ENCODE results near the gene TMPRSS11A.

The TMPRSS11A gene

GRCh38 chr4:67883458-67883857 is 79.8 kb downstream of the TMPRSS11A start:
- no peak overlapping the region for H3K4me3 ChIP-seq (ENCODE audit: low read length)
- peaks cover 9% of the 10 kb centered on the region for H3K4me1 ChIP-seq (ENCODE audit: insufficient read depth, low read length)
- H3K9me3 ChIP-seq (ENCODE audit: low read length), result no peaks in the 10 kb centered on the region
- no peaks in the 10 kb centered on the region for H3K36me3 ChIP-seq (ENCODE audit: insufficient read depth, low read length)
- H2AFZ ChIP-seq (ENCODE audit: low read depth, low read length), result no peak overlapping the region
- no peaks in the 10 kb centered on the region for H3K27me3 ChIP-seq (ENCODE audit: insufficient read depth, low read length)

- no peak overlapping the region for H2AFZ ChIP-seq (ENCODE audit: low read depth, low read length)
- H3K27me3 ChIP-seq (ENCODE audit: insufficient read depth, low read length), result no peaks in the 10 kb centered on the region
- H3K4me3 ChIP-seq (ENCODE audit: low read length), result no peak overlapping the region
- H3K36me3 ChIP-seq (ENCODE audit: insufficient read depth, low read length), result no peaks in the 10 kb centered on the region
- peaks cover 5% of the 10 kb centered on the region for H3K4me1 ChIP-seq (ENCODE audit: insufficient read depth, low read length)
- H3K9me3 ChIP-seq (ENCODE audit: low read length), result no peaks in the 10 kb centered on the region
Measured at GRCh38 chr4:67880866-67881610, 82.3 kb downstream of the TMPRSS11A start.

- no peaks in the 10 kb centered on the region for H3K9me3 ChIP-seq (ENCODE audit: low read length)
- H3K36me3 ChIP-seq (ENCODE audit: insufficient read depth, low read length), result no peaks in the 10 kb centered on the region
- H3K27me3 ChIP-seq (ENCODE audit: insufficient read depth, low read length), result no peaks in the 10 kb centered on the region
- H3K4me1 ChIP-seq (ENCODE audit: insufficient read depth, low read length), result no peaks in the 10 kb centered on the region
- H2AFZ ChIP-seq (ENCODE audit: low read depth, low read length), result no peak overlapping the region
- no peak overlapping the region for H3K4me3 ChIP-seq (ENCODE audit: low read length)
Measured at GRCh38 chr4:67879486-67879885, 83.8 kb downstream of the TMPRSS11A start.

- Histone ChIP-seq H3K4me3 (ENCODE audit: low read length) (no peak overlapping the region), H2AFZ (ENCODE audit: low read depth, low read length) (no peak overlapping the region), H3K4me1 (ENCODE audit: insufficient read depth, low read length) (no peaks in the 10 kb centered on the region), H3K9me3 (ENCODE audit: low read length) (no peaks in the 10 kb centered on the region), H3K36me3 (ENCODE audit: insufficient read depth, low read length) (no peaks in the 10 kb centered on the region), H3K27me3 (ENCODE audit: insufficient read depth, low read length) (no peaks in the 10 kb centered on the region)
Measured at GRCh38 chr4:67877086-67877485, 86.2 kb downstream of the TMPRSS11A start.

GRCh38 chr4:67874986-67875385 is 88.3 kb downstream of the TMPRSS11A start:
- no peaks in the 10 kb centered on the region for H3K9me3 ChIP-seq (ENCODE audit: low read length)
- no peaks in the 10 kb centered on the region for H3K36me3 ChIP-seq (ENCODE audit: insufficient read depth, low read length)
- H3K4me3 ChIP-seq (ENCODE audit: low read length), result no peak overlapping the region
- H3K4me1 ChIP-seq (ENCODE audit: insufficient read depth, low read length), result no peaks in the 10 kb centered on the region
- no peaks in the 10 kb centered on the region for H3K27me3 ChIP-seq (ENCODE audit: insufficient read depth, low read length)
- H2AFZ ChIP-seq (ENCODE audit: low read depth, low read length), result no peak overlapping the region

- no peak overlapping the region for H2AFZ ChIP-seq (ENCODE audit: low read depth, low read length)
- H3K9me3 ChIP-seq (ENCODE audit: low read length), result no peaks in the 10 kb centered on the region
- no peaks in the 10 kb centered on the region for H3K4me1 ChIP-seq (ENCODE audit: insufficient read depth, low read length)
- no peak overlapping the region for H3K4me3 ChIP-seq (ENCODE audit: low read length)
- no peaks in the 10 kb centered on the region for H3K36me3 ChIP-seq (ENCODE audit: insufficient read depth, low read length)
- H3K27me3 ChIP-seq (ENCODE audit: insufficient read depth, low read length), result no peaks in the 10 kb centered on the region
Measured at GRCh38 chr4:67873116-67873515, 90.2 kb downstream of the TMPRSS11A start.

GRCh38 chr4:67871867-67872266 is 91.4 kb downstream of the TMPRSS11A start:
- H3K9me3 ChIP-seq (ENCODE audit: low read length), result no peaks in the 10 kb centered on the region
- no peaks in the 10 kb centered on the region for H3K4me1 ChIP-seq (ENCODE audit: insufficient read depth, low read length)
- no peaks in the 10 kb centered on the region for H3K27me3 ChIP-seq (ENCODE audit: insufficient read depth, low read length)

GRCh38 chr4:67869580-67870190 is 93.6 kb downstream of the TMPRSS11A start:
- Histone ChIP-seq H2AFZ (ENCODE audit: low read depth, low read length) (no peak overlapping the region), H3K4me3 (ENCODE audit: low read length) (no peak overlapping the region), H3K36me3 (ENCODE audit: insufficient read depth, low read length) (no peaks in the 10 kb centered on the region), H3K4me1 (ENCODE audit: insufficient read depth, low read length) (no peaks in the 10 kb centered on the region), H3K27me3 (ENCODE audit: insufficient read depth, low read length) (no peaks in the 10 kb centered on the region), H3K9me3 (ENCODE audit: low read length) (no peaks in the 10 kb centered on the region)

More at GRCh38 chr4:67871867-67872266, 91.4 kb downstream of the TMPRSS11A start:
- Histone ChIP-seq H3K4me3 (ENCODE audit: low read length) (no peak overlapping the region), H3K36me3 (ENCODE audit: insufficient read depth, low read length) (no peaks in the 10 kb centered on the region), H2AFZ (ENCODE audit: low read depth, low read length) (no peak overlapping the region)

GRCh38 chr4:67861513-67861912 is 101.8 kb downstream of the TMPRSS11A start:
- no peaks in the 10 kb centered on the region for H3K4me1 ChIP-seq (ENCODE audit: insufficient read depth, low read length)
- no peak overlapping the region for H2AFZ ChIP-seq (ENCODE audit: low read depth, low read length)
- H3K36me3 ChIP-seq (ENCODE audit: insufficient read depth, low read length), result no peaks in the 10 kb centered on the region
- no peaks in the 10 kb centered on the region for H3K27me3 ChIP-seq (ENCODE audit: insufficient read depth, low read length)
- no peaks in the 10 kb centered on the region for H3K9me3 ChIP-seq (ENCODE audit: low read length)
- H3K4me3 ChIP-seq (ENCODE audit: low read length), result no peak overlapping the region

All from neuron (in vitro differentiated cells).